GM03348 (cell line): Measurements from ENCODE around the gene NADSYN1.
A peak's percentile ranks its signal among the peaks of the same experiment; 100 is the strongest.
"Not testable (repeated sequence)": the region's sequence is repeated elsewhere in the genome, so short reads cannot be mapped to it uniquely, and the experiment has no call there.

ENCODE experiments used
- DNase-seq: peaks from one replicate; pipeline ENCODE4 v3.0.0; 2012; ENCODE audit warnings: low spot score

NADSYN1 gene

DNA sequence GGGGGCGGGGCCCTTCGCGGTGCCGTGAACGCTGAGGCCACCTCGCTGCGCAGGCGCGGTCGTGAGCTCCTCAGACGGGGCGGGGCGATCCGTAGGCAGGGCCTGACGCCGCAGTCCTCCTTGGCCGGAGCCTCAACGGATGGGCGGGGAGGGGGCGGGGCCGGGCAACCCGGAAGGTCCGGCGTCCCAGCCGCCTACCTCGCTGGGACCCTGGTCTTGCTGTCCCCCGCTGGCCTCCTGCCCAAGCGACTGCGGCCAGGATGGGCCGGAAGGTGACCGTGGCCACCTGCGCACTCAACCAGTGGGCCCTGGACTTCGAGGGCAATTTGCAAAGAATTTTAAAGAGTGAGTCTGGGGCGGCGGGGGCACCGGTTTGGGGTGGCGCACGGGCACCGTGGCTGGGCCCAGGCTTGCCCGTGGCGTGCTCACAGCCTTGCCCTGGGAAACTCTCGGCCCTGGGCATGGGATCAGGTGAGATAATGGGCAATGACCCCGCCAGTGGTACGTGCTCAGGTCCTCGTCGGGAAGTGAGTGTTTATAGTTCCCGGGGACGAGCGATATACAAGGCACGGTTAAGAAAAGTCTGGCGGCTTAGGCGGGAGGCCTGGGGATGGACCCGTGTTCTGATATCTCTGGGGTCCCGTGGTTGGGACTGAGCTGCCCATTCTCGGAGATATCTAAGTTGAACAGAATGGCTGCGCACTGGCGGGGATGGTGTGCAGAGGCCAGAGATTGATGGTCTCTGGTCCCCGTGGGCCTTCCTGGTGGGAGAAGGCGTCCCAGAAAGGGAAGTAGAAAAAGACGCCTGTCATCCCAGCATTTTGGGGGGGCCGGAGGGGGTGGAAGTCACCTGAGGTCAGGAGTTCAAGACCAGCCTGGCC is at the start of gene NADSYN1:
NADSYN1 (plus strand) TSS at position 167 of the 881 bp plus-strand sequence; CDS start at position 261, 94 bp downstream.
- peak; percentile 100 for DNase-seq

- DNase-seq, result no peak
Observed at GRCh38 chr11:71404209-71404608, 48.8 kb upstream of the NADSYN1 start.

- DNase-seq, result no peak
Observed at GRCh38 chr11:71406681-71407080, 46.3 kb upstream of the NADSYN1 start.

- DNase-seq, result no peak
Observed at GRCh38 chr11:71407356-71407755, 45.6 kb upstream of the NADSYN1 start.

DNA sequence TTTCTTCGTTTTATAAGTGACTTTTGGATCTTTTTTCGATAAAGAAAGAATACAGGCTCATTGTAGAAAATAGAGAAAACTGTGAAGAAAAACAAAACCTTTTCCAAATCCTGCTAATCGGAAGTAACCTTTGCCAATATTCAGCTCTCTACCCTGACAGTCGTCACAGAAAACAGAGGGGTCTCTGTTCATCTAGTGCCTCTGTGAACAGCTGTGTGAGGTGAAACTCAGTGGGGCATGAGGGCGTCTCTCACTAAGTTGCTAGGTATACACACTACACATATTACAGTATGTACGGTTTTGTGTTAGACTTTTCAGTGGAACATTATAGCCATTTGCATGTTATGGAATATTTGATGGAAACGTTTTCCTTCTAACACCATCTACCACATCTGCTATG is 44.2 kb upstream of the NADSYN1 start:
- DNase-seq, result no peak

DNA sequence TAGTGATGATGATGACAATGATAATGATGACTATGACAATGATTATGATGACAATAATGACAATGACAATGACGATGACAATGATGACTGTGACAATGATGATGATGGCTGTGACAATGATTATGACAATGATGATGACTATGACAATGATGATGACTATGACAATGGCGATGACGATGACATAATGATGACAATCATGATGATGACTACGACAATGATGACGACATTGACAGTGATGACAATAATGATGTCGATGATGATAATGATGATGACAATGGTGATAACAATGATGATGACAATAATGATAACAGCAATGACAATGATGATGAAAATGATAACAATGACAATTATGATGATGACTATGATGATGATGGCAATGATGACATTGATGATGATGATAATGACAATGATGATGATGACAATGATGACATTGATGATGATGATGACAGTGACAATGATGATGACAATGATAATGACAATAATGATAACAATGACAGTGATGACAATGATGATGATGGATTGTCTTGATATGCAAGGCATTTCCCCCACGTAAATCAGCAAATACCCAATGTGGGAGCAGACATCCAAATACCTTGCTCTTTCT is 42.5 kb upstream of the NADSYN1 start:
- no peak for DNase-seq

DNA sequence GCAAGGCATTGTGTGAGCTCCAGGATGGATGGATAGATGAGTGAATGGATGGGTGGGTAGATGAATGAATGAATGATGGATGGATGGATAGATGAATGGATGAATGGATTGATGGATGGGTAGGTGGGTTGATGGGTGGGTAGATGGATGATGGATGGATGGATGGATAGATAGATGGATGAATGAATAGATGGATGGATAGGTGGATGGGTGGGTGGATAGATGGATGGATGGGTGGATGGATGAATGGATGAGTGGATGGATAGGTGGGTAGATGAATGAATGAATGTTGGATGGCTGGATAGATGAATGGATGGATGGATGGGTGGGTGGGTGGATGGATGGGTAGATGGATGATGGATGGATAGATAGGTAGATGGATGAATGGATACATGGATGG is 38.4 kb upstream of the NADSYN1 start:
- no peak for DNase-seq

DNA sequence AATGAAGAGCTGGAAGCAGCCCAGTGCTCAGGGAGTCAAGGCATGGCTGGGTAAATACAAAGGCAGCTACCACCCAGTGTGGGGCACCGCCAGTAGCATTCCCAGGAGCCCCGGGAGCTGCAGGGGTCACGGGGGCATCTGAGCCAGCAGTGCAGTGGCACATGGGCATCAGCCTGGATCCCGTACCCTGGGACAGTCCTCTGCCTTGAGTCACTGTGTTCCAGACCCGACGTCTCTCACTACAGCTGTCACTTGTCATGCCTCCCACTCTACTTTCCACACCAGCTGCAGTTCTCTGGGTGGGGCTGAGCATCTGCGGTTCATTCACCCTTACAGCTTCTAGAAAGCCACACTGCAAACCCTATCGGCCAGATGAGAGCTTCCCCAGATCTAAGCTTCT is 34.4 kb upstream of the NADSYN1 start:
- no peak for DNase-seq

DNA sequence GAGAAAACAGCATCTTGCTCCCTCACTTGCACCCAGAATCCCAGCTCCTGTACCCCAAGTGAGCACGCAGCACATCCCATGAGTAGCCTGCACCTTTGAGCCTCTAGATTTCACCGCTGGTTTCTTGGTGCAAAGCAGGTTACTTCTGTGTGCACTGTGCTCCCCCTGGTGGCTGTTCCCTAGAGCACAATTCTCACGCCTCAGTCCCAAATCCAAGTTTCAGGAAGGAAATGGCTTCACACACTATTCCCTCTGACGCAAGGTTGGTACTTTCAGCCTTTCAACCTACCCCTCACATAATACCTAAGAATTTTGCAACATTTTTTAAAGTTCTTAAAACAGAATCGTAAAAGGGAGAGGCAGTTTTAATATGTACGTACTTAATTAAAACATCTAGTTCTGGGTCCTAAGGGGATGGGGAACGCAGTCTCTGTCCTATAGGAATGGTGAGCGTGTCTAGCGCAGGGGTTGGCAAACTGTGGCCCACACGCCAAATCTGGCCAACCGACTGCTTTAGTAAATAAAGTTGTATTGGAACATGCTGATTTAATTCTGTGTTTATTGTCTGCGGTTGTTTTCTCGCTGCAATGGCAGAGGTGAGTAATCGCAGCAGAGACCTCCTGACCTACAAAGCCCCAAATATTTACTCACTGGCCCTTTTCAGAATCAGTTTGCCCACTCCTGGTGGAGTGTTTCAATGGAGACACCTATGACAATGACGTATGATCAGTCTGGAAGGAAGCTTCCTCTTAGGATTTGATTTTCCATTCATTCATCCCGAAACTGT is 32.4 kb upstream of the NADSYN1 start:
- peak; percentile 64 for DNase-seq

DNA sequence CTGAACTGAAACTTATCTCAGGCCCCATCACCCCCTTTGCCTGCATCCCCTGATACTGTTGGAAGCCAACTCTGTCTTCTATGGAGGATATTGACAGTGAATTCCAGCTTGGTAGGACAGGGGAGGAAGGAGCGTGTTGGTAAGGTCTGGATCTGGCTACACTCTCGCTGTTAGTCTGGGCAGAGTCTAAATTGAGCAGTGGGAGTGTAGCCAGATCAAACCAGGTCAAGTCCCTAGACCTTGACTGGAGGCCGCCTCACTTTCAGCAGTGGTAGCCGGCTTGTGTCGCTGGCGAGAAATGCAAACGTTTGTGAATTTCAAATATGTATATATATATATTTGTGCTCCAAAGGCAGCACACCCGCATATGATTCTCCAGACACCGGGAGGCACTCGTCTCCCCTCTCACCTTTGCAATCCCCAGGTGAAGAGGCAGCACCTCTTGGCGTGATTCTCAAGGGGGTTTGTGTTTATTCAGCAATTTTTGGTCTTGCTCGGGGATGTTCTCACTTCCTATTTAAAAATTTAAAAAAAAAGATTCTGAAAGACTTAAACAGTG is 31.5 kb upstream of the NADSYN1 start:
- no peak for DNase-seq

DNA sequence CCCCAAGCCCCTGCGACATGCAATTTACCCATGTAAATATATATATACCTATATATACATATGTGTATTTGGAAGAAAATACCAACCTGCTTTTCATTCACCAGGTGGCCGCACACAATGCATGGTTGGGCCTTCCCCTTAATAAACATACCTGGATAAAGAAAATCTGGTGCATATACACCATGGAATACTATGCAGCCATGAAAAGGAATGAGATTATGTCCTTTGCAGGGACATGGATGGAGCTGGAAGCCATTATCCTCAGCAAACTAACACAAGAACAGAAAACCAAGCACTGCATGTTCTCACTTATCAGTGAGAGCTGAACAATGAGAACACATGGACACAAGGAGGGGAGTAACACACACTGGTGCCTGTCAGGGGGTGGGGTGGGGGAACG is 30.7 kb upstream of the NADSYN1 start:
- not testable (repeated sequence) for DNase-seq

- no peak for DNase-seq
Observed at GRCh38 chr11:71423181-71423790, 29.7 kb upstream of the NADSYN1 start.

- DNase-seq, result no peak
Observed at GRCh38 chr11:71425409-71425808, 27.6 kb upstream of the NADSYN1 start.

DNA sequence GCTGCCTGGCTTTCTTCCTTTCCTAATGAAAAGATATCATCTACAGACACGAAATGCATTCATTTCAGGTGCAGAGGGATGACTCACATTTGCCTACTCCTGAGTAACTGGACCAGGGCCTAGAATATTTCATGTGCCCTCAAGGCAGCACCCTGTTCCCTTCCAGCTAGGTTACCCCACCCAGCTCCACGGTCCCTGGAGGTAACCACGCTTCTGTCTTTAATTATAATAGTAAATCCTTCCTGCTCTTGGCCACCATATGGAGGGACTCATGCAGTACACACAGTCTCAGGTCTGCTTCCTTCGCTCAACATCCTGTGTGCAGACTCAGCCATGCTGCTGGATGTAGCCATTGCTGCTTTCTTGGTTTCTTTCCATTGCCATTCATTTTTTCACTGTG is 27.1 kb upstream of the NADSYN1 start:
- DNase-seq, result no peak

GRCh38 chr11:71426413-71426812 is 26.6 kb upstream of the NADSYN1 start:
- no peak for DNase-seq

DNA sequence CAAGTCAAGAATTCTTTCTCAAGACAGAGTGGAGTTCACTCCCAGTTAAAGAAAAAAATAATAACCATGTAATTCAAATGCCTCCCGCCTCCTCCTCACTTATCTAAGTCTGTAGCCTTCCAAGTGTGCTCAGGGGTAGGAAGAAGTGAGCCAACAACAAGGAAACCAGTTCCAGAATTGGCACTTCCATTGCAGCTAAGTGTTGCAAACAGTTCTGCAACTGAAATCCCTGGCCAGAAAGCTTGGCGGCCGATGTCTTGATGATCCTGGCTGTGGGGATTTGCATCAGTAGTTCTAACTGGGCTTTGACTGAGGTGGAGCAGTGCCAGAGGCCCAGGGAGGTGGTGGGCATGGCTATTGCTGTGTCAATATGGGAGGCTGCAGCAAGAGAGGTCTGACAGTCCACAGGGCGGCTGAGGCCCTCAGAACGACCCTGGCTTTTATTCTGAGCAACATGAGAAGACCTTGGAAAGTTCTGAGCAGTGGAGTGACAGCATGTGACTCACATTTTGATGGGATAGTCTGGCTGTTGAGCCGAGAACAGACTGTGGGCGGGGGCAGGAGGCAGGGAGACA is 24.1 kb upstream of the NADSYN1 start:
- no peak for DNase-seq

- DNase-seq, result no peak
Observed at GRCh38 chr11:71429701-71430100, 23.3 kb upstream of the NADSYN1 start.

GRCh38 chr11:71430166-71430565 is 22.8 kb upstream of the NADSYN1 start:
- no peak for DNase-seq

GRCh38 chr11:71431271-71431670 is 21.7 kb upstream of the NADSYN1 start:
- DNase-seq, result no peak

- no peak for DNase-seq
Observed at GRCh38 chr11:71432761-71433647, 20.0 kb upstream of the NADSYN1 start.
